HG02870 (cell line): ENCODE data around the gene BMPR1B.

Source experiments
- ATAC-seq: cut with Tn5 transposase; IDR thresholded peaks from one replicate; pipeline ENCODE4 v1.9.1; 2021; ENCODE audit warnings: mild to moderate bottlenecking, moderate library complexity; ENCODE audit not compliant: unreplicated experiment

BMPR1B gene

DNA sequence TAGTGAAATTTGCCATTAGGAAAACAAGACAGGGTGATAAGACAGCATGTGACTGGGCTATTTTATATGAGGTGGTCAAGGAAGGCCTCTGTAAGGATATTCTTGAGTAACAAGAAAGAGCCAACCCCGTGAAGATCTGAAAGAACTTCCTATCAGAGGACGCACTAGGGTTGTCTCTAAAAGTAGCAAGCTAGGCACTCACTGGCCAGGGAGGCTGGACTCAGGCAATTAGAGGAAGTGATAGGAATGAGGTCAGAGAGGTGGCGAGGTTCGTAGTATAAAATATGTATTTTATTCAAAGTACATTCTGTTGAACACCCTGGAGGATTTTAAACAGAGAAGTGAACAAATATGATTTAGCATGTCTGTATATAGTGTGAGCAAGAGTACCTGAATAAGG is 4.6 kb downstream of the BMPR1B start:
- ATAC-seq: no peak

DNA sequence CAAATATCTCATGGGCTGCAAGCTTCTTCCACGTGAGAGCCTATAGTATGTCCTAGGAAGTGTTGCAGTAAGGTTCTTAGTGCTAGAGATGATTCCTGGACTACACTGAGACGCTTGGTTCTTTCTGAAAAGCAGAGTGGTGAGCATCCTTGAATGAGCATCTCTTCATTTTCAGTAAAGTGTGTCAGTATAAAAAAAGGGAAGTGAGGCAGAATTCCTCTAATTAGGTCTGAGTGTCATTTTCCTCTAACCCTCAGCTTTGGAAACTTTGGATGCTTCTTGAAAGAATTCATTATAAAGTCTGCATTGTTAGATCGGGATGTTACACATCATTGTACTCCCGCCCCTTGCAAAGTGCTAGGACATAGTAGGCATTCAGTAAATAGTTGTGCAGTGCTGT is 5.2 kb downstream of the BMPR1B start:
- no peak for ATAC-seq

DNA sequence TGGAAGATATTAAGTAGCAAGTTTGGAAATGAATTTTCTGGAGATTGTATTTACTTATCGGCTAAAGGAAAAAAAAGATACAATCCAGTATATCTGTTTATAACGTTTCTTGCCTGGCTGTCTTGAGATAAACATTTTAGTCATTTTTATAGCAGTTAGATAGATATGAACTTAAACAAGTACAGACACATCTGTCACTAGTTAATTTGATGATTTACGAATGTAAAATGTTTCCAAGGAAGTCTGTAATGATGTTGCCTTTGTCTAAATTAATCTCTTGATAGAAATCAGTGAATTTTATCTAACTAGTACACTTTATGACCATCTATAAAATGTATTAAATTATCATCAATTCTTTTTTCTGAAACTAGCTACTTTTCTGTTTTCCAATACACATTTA is 5.7 kb downstream of the BMPR1B start:
- ATAC-seq: no peak

GRCh38 chr4:94764069-94764468 is 6.3 kb downstream of the BMPR1B start:
- no peak for ATAC-seq

GRCh38 chr4:94765174-94765573 is 7.4 kb downstream of the BMPR1B start:
- no peak for ATAC-seq

- ATAC-seq: no peak
Observed at GRCh38 chr4:94765648-94766047, 7.9 kb downstream of the BMPR1B start.

- ATAC-seq: no peak
Observed at GRCh38 chr4:94766856-94767255, 9.1 kb downstream of the BMPR1B start.

DNA sequence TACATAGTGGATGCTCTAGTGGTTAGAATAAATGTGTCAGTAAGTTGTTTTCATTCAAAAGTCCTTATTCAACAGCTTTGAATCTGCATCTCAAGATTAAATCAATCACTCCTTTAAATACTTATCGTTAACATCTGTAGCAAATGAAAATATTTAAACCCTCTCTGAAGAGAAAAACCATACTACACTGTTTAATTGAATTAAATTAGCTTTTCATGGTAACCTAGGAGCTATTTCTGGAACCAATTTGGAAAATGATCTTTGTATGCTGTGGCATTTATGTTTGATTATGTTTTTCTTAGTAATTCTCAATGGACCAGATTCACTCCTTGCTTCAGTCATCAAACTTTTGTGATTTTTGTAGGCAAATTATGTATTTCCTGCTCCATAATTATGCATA is 9.7 kb downstream of the BMPR1B start:
- ATAC-seq: no peak

DNA sequence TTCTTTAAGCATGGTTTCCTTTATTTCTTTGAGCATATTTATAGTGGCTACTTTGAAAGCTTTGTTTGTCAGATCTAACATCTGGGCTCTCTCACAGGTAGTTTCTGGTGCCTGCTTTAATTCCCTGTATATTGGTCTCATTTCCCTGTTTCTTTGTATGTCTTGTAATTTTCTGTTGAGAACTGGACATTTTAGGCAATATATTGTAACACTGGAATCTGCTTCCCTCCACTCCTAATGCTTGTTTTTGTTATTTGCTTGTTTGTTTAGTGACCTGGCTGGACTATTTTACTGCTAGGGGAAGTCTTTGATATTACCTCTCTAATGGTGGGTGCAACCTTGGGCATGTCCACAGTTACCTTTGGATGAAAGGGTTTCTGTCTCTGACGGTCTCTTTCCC is 25.0 kb downstream of the BMPR1B start:
- no peak for ATAC-seq

DNA sequence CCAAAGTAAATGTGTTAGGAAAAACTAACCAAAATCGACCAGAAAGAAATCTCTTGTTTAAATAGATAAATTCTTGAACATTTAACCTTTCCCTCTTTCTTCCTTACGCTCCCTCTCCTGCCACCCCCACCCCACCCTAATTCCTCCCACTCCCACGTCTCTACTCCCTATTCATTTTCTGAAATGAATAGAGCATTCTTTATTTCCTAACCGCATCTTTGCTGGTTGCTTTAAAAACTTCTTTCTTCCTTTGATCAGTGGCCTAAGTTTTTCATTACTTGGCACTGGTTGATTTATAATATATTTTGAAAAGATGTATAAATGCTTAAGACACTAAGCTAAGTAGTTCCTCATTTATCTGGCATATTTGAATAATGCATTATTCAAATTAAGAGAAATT is 33.9 kb downstream of the BMPR1B start:
- no peak for ATAC-seq

DNA sequence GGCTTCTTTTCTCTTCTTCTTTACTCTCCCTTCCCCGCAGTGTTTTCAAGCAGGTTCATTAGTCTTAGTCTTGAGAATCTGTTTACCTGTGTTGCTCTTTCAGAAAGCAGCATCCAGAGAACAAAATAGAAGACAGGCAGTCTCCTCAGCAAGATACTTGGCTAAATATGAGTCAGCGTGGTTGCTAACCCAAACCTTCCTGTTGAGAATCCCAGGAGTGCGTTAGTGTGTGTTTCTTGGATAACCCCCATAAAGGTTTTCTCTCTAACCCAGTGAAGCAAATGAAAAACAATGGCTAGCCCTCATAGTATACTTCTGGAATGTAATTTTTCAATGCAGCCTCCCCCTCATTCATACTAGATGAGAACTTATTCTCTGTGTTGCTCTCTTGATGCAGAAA is 41.1 kb downstream of the BMPR1B start:
- no peak for ATAC-seq

- no peak for ATAC-seq
Observed at GRCh38 chr4:94801016-94801415, 43.3 kb downstream of the BMPR1B start.

DNA sequence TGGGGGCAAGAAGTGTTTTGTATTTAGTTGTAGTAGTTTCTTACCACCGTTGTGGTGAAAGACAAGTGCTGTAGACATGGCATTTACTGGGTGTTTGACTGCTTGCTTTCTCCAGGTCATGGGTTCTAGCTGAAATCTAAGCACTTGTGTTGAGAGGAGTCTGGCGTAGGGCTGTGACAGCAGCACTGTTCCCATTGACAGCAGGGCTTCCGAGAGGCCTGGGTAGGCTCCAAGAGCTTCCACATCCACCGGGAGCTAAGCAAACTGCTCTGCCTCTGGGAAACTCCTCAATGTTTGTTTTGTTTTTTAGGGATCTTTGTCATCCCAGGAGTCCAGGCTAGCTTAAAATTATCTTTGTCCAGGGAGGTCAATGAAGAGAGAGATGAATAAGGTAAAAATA is 44.3 kb downstream of the BMPR1B start:
- no peak for ATAC-seq

GRCh38 chr4:94803181-94803580 is 45.4 kb downstream of the BMPR1B start:
- no peak for ATAC-seq

DNA sequence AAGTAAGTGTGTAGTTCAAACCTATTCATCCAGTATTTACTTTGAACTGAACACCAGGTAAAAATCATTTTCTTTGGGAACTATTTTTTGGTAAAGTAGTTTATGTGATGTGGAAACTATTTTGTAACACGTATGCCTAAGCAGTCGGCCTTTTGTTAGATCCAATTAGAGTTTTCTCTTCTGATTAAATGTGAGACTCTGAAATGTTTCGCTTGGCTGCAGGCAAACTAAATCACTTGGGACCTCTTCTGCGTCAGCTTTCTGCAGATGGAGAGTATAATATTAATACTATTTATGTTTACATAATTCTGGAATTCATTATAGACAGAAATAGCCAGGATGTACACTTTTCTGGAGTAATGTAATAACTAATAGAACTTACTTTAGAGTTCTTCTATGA is 46.9 kb downstream of the BMPR1B start:
- no peak for ATAC-seq

DNA sequence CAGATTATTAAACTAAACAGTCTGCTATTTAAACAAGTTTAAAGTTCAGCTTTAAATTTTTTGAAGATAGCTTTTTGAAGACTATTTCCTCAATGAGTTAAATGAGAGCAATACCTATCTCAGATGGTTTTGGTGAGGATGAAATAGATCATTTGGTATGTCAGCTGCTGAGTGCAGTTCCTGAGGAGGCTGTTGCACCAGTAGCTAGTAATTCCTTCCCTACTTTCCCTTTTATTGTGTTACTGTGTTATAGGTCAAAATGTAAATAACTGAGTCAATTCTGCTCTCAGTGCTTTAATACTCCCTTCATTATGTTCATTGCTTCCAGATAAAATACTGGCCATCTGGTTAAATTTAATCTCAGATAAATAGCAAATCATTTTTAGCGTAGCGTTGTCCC is 48.6 kb downstream of the BMPR1B start:
- no peak for ATAC-seq

- ATAC-seq: no peak
Observed at GRCh38 chr4:94811643-94812042, 53.9 kb downstream of the BMPR1B start.

GRCh38 chr4:94813221-94813620 is 55.5 kb downstream of the BMPR1B start:
- no peak for ATAC-seq

DNA sequence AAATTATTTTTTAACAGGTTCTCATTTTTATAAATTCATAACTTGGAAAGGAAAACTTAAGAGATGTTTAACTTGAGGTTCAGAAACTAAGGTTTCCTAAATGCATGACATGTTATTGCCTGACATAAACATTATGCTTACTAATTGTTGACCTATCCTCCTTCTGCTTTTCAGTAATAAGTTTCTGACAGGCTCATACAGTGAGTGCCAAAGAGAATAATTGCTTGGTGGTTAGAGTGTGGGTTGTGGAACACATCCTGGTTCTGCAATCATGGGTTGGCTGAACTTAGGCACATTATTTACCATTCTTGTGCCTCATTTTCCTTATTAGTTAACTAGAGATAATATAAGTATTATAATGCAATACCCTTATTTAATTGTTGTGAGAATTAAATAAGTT is 56.5 kb downstream of the BMPR1B start:
- ATAC-seq: no peak

- ATAC-seq: no peak
Observed at GRCh38 chr4:94819371-94820168, 61.8 kb downstream of the BMPR1B start.

DNA sequence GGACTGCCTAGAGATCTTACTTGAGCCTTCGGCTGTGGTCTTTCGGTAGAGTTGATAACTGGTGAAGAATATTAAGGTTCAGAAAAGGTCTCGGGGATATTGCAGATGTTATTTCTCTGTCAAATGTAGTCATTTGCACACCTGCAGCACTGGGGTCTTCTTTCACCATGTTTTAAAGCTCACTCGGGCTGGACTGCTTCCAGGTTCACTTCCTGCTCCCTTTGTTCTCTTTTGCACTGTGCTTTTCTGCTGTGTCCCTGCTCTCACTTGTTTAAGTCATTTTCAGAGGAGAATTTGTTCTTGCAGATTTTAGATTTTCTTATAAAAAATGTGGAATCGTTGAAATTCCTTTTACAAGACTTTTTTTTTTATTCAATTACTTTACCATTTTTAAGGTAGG is 68.5 kb downstream of the BMPR1B start:
- no peak for ATAC-seq

DNA sequence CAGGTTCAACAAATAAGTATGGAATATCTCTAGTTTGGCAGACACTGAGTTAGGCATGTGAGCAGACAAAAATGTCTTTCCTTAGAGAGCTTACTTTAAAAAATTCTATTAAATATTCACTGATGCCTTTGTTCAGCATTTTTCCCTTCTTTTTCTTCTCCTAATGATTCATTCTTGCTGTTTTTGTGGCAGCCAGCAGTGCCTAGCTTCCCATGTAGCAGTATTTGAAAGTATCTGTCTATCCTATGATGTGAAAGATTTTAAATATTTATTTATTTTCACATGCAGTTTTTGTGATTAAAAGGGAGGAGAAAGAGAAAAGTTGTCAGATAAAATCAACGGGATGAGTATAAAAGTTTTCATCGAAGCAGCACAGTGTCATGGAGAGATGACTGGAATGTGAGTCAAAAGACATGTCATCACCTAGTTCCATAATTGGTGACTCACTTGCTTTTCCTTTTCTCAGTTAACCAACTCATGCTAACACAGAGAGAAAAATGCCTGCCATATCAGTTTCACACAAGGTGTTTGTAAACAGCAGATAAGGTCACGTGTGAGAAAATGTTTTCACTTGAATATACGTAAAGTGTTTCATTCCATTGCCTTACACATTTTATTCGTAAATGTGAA is 69.8 kb downstream of the BMPR1B start:
- no peak for ATAC-seq

- no peak for ATAC-seq
Observed at GRCh38 chr4:94828882-94829281, 71.1 kb downstream of the BMPR1B start.
